Prostate gland (tissue), 2 donors: ENCODE measurements around the gene SPTBN4. TPM values are rescaled to one million over a fixed set of nuclear protein-coding genes. Genes with fewer than 3 reads are reported as not detected.
"Not testable (repeated sequence)": the region's sequence is repeated elsewhere in the genome, so short reads cannot be mapped to it uniquely, and the experiment has no call there.

Source experiments
- DNase-seq: peaks from one replicate; pipeline ENCODE4 v3.0.0-alpha.2; 2019; ENCODE audit warnings: low spot score
- H3K27ac ChIP-seq, 2 donors: fragments of 200-600 bp; sonication (generic); 2 replicates each; pipeline ENCODE4 v1.5.1; 2017 to 2019
- H3K27me3 ChIP-seq: fragments of 200-600 bp; sonication (generic); replicated peaks from 2 replicates; pipeline ENCODE4 v1.5.1; 2019; ENCODE audit not compliant: insufficient read depth
- H3K36me3 ChIP-seq, 2 donors: fragments of 200-600 bp; sonication (generic); 1 replicate in 1 of 2; 2 replicates in 1 of 2; pipeline versions ENCODE4 v1.5.1 to v1.8.1; 2017 to 2019
- H3K4me1 ChIP-seq: fragments of 200-600 bp; sonication (generic); replicated peaks from 2 replicates; pipeline ENCODE4 v1.5.1; 2019
- H3K4me3 ChIP-seq, 2 donors: fragments of 200-600 bp; sonication (generic); 2 replicates each; pipeline ENCODE4 v1.5.1; 2017 to 2019
- H3K9me3 ChIP-seq: fragments of 200-600 bp; sonication (generic); 2 replicates; pipeline ENCODE4 v1.5.1; 2017
- CTCF ChIP-seq, 4 experiments: fragments of 200-600 bp in 2 of 4; fragments of 450-650 bp in 2 of 4; sonication (generic) in 2 of 4; IDR thresholded peaks; 1 replicate in 3 of 4; 2 replicates in 1 of 4; pipeline ENCODE4 v1.5.1; 2016 to 2019; ENCODE audit warnings: antibody characterized with exemption in 4 of 4, mild to moderate bottlenecking in 2 of 4, moderate library complexity in 2 of 4
- POLR2A ChIP-seq: fragments of 450-650 bp; IDR thresholded peaks from one replicate; pipeline ENCODE4 v1.6.1; 2016; ENCODE audit warnings: antibody characterized with exemption, mild to moderate bottlenecking
- POLR2AphosphoS5 ChIP-seq: sonication (generic); formaldehyde crosslinking; IDR thresholded peaks from one replicate; pipeline ENCODE4 v1.6.1; 2017; ENCODE audit warnings: antibody characterized with exemption
- WGBS: methylation state at CpG from one replicate; pipeline ENCODE4 v1.1.5; 2018; 5-methylcytosine and 5-hydroxymethylcytosine counted together
- intact Hi-C: fragments of 100-400 bp; cut with DNase I; formaldehyde crosslinking; loops from one replicate; pipeline ENCODE4 v1.14.2; 2022
- total RNA-seq, 2 donors: library from RNA; depleted of rRNA; stranded (reverse); fragments of >200 nt; gene quantifications; one replicate each; pipeline ENCODE4 v1.1.0, GENCODE V29; 2016

Gene SPTBN4
- total RNA-seq, 2 donors from 2014 or later: 5.2 to 21.9 TPM

- intact Hi-C loops: loop anchor here (10.0 kb wide), 1 partner anchor 55 kb away; the partner anchor contains the start of genes BLVRB and SPTBN4
- Histone ChIP-seq H3K4me1 (no peaks in the 10 kb centered on the region), H3K4me3 (no peak overlapping the region), H3K27ac (no peak overlapping the region), H3K27me3 (no peaks in the 10 kb centered on the region), H3K9me3 (no peaks in the 10 kb centered on the region), H3K36me3 (no peaks in the 10 kb centered on the region)
- no peak for TF ChIP-seq CTCF (IDR thresholded peaks at IDR 0.05)
- DNase-seq: no peak
- 30% methylated on average over 59 of the region's 91 CpGs for WGBS
Observed at GRCh38 chr19:40519352-40520322, 52.8 kb downstream of the SPTBN4 start.

GRCh38 chr19:40521276-40521675 is 54.5 kb downstream of the SPTBN4 start:
- 82% methylated on average over 8 of the region's 8 CpGs for WGBS
- Histone ChIP-seq H3K9me3 (no peaks in the 10 kb centered on the region), H3K27ac (no peak overlapping the region), H3K36me3 (no peaks in the 10 kb centered on the region), H3K27me3 (no peaks in the 10 kb centered on the region), H3K4me1 (no peaks in the 10 kb centered on the region), H3K4me3 (no peak overlapping the region)
- no peak for DNase-seq
- TF ChIP-seq POLR2AphosphoS5: no peak
- TF ChIP-seq CTCF (IDR thresholded peaks at IDR 0.05): peak in 1 of 4 experiments; percentile 17
- intact Hi-C loops: loop anchor here (10.0 kb wide), 1 partner anchor 56 kb away; the partner anchor contains the start of genes BLVRB and SPTBN4

GRCh38 chr19:40521900-40522299 is 55.1 kb downstream of the SPTBN4 start:
- not testable (repeated sequence) for H3K27ac ChIP-seq, H3K27me3 ChIP-seq, H3K4me3 ChIP-seq, H3K36me3 ChIP-seq, DNase-seq, H3K4me1 ChIP-seq, H3K9me3 ChIP-seq
- 90% methylated on average over 6 of the region's 6 CpGs for WGBS
- intact Hi-C loops: loop anchor here (10.0 kb wide), 1 partner anchor 57 kb away; the partner anchor contains the start of genes BLVRB and SPTBN4

- no peaks in the 10 kb centered on the region for H3K9me3 ChIP-seq
- TF ChIP-seq POLR2AphosphoS5 (no peak), POLR2A (no peak), CTCF (IDR thresholded peaks at IDR 0.05) (peak in 1 of 4 experiments; percentile 52)
- H3K4me1 ChIP-seq: no peaks in the 10 kb centered on the region
- no peaks in the 10 kb centered on the region for H3K36me3 ChIP-seq
- no peaks in the 10 kb centered on the region for H3K27me3 ChIP-seq
- no peak for DNase-seq
- H3K27ac ChIP-seq: no peak overlapping the region
- H3K4me3 ChIP-seq: no peak overlapping the region
- WGBS: 54% methylated on average over 17 of the region's 17 CpGs
- intact Hi-C loops: loop anchor here (10.0 kb wide), 1 partner anchor 59 kb away; the partner anchor contains the start of genes BLVRB and SPTBN4
Observed at GRCh38 chr19:40523322-40524047, 56.7 kb downstream of the SPTBN4 start.

GRCh38 chr19:40524133-40524549 is 57.3 kb downstream of the SPTBN4 start:
- no peaks in the 10 kb centered on the region for H3K4me1 ChIP-seq
- DNase-seq: no peak
- TF ChIP-seq POLR2A: no peak
- TF ChIP-seq POLR2AphosphoS5: no peak
- no peak for TF ChIP-seq CTCF (IDR thresholded peaks at IDR 0.05)
- H3K27me3 ChIP-seq: no peaks in the 10 kb centered on the region
- no peaks in the 10 kb centered on the region for H3K9me3 ChIP-seq
- H3K27ac ChIP-seq: no peak overlapping the region
- H3K36me3 ChIP-seq: no peaks in the 10 kb centered on the region
- intact Hi-C loops: loop anchor here (10.0 kb wide), 1 partner anchor 59 kb away; the partner anchor contains the start of genes BLVRB and SPTBN4
- 74% methylated on average over 5 of the region's 5 CpGs for WGBS
- H3K4me3 ChIP-seq: no peak overlapping the region
